HS-27A (cell line): Measurements from ENCODE around the gene ATXN1L.
"Not testable (repeated sequence)": the region's sequence is repeated elsewhere in the genome, so short reads cannot be mapped to it uniquely, and the experiment has no call there.

Experiments
- DNase-seq: peaks from one replicate; pipeline ENCODE4 v3.0.0-alpha.2; 2012; ENCODE audit warnings: low read depth, missing footprints

Gene ATXN1L, protein sequence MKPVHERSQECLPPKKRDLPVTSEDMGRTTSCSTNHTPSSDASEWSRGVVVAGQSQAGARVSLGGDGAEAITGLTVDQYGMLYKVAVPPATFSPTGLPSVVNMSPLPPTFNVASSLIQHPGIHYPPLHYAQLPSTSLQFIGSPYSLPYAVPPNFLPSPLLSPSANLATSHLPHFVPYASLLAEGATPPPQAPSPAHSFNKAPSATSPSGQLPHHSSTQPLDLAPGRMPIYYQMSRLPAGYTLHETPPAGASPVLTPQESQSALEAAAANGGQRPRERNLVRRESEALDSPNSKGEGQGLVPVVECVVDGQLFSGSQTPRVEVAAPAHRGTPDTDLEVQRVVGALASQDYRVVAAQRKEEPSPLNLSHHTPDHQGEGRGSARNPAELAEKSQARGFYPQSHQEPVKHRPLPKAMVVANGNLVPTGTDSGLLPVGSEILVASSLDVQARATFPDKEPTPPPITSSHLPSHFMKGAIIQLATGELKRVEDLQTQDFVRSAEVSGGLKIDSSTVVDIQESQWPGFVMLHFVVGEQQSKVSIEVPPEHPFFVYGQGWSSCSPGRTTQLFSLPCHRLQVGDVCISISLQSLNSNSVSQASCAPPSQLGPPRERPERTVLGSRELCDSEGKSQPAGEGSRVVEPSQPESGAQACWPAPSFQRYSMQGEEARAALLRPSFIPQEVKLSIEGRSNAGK

DNA sequence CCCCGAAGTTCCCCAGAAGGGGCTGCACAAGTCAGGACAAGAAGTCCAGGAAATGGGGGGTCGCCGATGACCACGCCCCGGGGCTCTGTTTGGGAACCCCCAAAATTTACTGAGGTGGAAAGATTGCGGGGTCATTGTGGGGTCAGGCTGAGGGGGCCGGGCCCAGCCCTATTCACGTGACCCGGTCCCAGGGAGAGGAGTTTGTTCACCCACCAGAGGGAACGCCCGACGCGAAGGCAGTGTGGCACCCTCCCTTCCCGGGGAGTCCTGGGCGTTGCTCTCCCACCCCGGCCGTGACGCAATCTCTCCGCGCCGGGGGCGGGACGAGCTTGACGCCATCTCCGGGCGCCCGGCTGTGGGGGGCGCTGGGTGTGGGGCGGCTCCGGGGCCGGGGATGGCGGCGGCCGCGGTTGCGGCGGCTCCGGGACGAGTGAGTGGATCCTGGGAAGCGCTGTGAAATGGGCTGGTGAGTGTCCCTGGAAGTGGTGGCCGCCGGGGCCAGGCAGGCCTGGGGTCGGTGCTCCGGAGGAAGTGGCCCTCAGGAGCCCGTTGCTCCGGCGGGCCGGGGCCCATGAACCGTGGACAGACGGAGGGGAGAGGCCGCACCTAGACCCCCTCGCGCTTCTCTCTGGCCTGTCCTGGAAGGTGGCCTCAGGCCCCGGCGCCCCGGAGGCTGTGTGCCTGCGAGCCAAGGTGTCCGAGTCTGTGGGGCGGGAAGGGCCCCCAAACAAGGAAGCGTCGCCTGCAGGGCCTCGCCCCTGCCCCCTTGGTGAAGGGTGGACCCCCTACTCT lies at the start of gene ATXN1L:
ATXN1L (plus strand) TSS at position 338 of the 792 bp plus-strand sequence. CDS start 3,765 bp downstream, outside the sequence.
- peak; percentile 72 for DNase-seq

DNA sequence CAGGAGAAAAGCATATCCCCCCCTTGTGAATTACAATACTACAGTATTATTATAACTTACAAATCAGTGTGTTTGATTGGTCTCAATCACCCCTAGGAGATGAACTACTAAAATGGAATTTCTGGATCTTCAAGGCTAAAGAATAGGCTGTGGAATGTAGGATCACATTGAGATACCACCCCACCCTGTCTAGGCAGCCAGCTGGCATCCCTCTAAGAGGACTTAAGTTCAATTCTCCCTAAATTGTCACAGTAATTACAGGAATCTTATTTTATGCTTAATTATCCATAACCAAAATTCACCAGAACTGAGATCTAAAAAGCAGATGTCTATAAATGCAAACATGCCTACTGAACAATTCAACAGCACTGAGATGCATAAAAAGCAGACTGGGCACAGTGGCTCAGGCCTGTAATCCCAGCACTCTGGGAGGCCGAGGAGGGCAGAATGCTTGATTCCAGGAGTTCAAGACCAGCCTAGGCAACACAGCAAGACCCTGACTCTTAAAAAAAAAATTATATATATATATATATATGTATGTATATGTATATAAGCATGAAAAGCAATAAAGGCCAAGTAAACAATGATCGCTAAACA lies 49.2 kb upstream of the ATXN1L start:
- DNase-seq, result no peak

DNA sequence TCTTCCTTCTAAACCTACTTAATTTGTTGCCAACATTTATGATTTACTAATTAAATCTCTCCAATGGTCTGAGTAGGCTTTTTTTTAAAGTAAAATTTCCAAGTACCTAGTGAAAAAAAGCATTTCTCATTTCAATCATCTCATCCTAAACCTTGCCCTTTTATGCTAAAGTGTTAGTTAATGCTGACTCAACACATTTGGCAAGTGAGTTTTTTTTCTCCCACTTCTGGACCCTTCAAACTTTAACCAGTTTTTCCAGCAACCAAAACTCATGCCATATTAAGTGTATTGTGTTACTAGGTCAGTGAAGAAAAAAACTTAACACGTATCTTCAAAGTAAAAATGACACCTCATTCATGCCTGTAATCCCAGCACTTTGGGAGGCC lies 42.5 kb upstream of the ATXN1L start:
- no peak for DNase-seq

DNA sequence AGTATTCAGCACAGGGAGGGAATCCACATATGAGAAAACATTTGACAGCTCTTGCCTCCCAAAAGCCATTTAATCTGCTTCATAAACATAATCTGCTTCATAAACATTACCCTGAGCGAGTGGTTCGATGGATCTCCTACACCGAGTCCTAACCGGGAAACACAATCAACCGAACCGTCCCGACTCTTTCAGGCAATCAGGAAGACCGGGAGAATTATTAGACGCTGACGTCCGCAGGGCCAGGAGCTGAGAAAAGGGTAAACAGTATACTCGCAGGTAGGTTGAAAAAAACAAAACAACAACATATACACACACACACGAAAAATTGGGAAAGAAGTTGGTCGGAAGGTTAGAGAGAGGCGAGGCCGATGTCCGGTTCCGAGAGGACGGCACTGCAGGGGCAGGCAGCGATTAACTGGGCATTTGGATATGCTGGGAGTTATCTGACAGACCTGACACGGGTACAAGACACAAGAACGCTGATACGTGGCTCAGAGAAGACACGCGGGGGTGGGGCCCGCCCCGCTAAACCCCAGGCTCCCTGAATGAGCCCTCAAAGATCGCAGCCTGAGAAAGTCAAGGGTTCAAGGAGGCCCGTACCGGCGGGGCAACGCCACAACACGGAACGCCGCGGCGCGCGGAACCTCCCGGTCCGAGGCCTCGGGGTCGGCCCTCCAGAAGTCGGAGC lies 37.7 kb upstream of the ATXN1L start:
- no peak for DNase-seq

DNA sequence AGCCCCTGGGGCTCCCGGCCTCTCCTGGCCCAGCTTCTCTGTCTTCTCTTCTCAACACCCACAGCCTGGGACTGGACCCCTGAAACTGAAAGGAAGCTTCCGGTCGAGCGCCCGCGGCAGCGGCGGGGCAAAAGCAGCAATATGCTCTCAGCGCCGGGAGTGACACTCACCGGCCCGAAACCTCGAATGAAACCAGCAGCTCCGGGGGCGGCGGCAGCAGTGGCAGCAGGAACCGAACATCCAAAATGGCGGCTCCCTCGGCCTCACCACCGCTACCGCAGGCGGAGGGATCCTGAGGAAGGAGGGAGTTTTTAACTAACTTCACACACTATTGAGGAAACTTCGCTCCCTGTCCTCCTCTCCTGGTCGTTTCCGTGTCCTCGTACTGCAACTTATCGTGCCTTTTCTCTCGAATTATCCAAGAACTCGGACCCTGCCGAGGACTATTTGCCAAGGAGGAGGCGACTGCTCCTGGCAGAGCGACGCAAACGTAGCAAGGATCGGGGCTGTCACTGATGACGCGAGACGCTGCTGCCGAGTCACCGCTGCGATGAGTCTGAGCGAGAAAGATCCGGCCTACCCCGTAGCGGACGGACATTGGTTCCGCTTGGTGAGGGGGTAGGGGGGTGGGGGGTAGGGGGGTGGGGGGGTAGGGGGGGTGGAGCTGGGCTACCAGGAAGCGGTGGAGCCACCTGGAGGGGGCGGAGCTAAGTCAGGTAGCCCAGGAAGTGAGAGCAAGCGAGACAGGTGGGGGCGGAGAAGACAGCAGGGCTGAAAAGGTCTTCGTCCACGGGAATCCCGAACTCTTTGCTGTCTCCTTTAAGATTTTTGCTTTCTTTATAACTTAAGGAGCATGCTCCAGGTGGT lies 37.0 kb upstream of the ATXN1L start, which contains the start of gene AP1G1:
AP1G1 (minus strand) TSS at position 242 of the 867 bp plus-strand sequence. CDS start 19,355 bp downstream, outside the sequence.
- peak; percentile 96 for DNase-seq

DNA sequence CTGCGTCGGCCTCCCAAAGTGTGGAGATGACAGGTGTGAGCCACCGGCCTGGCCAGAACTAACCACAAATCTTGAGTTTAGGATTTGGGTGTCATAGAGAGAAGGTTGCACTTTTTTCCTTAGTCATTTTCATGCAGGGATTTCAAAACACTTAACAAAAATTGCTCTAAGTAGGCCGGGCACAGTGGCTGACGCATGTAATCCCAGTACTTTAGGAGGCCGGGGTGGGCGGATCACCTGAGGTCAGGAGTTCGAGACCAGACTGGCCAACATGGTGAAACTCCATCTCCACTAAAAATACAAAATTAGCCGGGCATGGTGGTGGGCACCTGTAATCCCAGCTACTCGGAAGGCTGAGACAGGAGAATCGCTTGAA lies 35.6 kb upstream of the ATXN1L start:
- DNase-seq, result not testable (repeated sequence)

DNA sequence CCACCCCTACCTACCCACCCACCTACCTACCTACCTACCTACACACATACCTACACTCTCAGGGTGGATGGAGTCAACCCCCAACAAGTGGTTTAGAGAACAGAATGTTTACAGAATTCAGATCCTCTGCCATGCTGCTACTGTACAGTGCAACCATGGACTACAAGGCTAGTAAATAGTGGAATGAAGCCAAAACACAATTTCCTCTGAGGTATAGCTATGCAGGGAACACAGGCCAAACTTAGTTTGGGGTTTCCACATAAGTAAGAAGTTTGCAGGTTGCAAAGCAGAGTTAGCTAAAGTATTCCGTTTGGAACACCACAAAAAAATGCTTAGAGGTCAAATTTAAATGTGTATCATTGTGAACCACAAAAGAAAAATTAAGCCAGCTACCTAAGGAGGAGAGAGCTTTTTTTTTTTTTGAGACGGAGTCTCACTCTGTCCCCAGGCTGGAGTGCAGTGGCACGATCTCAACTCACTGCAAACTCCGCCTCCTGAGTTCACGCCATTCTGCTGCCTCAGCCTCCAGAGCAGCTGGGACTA lies 34.4 kb upstream of the ATXN1L start:
- DNase-seq, result no peak

DNA sequence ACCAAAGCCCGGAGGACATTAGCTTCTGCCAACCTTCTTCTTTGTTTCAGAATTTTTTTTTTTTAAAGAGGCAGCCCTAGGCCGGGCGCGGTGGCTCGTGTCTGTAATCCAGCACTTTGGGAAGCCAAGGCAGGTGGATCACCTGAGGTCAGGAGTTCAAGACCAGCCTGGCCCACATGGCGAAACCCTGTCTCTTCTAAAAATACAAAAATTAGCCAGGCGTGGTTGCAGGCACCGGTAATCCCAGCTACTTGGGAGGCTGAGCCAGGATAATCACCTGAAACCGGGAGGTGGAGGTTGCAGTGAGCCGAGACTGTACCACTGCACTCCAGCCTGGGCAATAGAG lies 28.6 kb upstream of the ATXN1L start:
- DNase-seq, result not testable (repeated sequence)

DNA sequence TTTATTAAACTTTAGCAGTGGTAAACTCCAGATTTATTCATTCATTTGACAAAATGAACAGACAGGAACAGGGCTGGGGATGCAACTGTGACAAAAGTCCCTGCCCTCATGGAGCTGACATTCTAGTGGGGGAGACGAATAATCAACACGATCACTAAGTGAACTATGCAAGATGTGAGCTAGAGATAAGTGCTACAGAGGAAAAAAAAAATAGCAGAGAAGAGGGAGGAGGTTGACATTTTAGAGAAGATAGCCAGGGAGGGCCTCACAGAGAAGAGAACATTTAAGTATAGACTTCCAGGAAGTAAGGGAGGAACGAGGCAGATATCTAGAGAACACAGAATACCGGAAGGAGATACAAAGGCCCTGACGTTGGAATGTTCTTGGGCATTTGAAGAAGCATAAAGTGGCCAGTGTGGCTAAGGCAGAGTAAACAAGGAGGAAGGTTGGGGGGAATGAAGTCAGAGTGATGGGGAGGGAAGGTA lies 19.2 kb upstream of the ATXN1L start:
- no peak for DNase-seq

DNA sequence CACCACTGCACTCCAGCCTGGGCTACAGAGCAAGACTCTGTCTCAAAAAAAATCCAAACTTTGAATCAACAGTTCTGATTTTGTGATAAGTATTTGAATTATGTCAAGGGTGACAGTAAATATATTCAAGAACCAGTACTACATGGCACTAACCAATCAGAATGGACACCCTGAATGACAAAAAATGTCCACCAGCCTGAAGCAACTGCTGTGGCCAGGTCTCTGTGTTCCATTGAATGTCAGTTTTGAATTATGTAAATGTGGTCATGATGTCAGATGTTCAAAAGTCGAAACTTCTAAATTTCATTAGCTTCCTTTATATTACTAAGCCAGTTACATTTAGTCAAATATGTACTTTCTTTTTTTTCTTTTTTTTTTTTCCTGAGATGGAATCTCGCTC lies 15.4 kb upstream of the ATXN1L start:
- DNase-seq, result no peak

DNA sequence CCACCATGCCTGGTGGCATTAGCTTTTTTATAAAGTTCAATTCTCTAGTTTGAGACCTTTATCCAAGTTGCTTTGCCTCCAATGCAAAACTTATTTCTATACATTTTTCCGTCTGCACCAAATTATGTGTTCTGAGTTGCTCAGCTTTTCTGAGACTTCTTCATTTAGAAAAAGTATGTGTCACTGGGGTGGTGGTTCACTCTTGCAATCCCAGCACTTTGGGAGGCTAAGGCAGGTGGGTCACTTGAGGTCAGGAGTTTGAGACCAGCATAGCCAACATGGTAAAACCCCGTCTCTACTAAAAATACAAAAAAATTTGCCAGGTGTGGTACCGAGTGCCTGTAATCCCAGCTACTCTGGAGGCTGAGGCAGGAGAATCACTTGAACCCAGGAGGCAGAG lies 14.1 kb upstream of the ATXN1L start:
- DNase-seq, result not testable (repeated sequence)

DNA sequence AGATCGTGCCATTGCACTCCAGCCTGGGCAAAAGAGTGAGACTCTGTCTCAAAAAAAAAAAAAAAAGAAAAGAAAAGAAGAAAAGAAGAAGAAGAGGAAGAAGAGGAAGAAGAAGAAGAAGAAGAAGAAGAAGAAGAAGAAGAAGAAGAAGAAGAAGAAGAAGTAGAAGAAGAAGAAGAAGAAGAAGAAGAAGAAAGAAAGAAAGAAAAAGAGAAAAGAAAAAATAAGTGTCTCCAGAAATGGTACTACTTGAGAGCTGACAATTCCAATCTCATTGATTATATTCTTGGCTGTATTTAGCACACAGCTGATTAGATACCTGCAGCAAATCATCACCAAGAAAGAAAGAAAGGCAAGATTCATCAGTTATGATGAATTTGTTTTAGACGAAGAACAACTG lies 13.7 kb upstream of the ATXN1L start:
- DNase-seq, result not testable (repeated sequence)

DNA sequence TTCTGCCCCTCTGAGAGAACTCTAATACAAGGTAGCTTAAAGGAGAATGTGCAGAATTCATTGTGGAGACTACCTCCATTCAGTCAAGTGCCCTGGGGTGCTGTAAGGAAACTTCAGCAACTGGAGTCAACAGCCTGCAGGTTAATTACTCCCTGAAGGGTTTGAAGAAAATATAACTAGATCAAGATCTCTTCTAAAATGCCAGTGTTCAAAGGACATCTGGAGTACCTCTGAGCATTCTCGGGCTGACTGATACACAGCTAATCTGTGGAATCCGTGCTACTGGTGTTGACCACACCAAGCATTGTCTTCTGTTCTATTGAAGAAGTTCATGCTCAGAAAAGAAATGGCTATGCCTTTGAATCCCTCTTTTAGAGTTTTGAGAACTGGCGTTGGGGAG lies 11.5 kb upstream of the ATXN1L start:
- DNase-seq, result no peak

DNA sequence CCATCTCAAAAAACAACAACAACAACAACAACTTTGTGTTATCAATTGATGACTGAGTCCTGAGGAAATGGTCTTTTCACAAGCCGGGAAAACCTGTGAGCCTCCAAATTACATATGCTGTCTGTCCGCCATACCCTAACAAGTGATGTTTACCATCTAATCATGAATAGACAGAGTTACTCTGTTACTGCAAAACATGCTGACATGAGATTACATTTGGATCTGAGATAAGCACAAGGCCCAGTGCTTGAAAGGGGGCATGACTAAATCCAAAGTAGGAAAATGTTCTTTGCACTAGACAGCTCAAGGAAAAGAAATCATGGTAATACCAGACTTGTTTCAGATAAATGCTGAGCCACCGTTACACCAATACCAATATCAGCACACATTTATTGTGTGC lies 8.6 kb upstream of the ATXN1L start:
- DNase-seq, result no peak

DNA sequence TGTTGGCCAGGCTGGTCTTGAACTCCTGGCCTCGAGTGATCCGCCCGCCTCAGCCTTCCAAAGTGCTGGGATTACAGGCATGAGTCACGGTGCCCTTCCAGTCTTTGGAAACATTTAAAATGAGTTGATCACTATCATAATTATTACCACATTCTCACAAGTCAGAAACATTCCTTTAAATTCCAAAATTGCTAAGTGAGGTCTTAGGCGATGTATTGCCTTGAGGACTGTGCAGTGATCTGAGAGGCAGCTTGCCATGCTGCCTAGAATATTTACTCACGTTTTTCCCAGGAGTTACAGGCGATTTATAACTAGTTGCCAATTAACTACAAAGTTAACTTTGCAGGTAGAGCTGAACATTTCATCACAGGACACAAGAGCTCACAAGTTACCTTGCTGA lies 5.7 kb upstream of the ATXN1L start:
- DNase-seq, result no peak

DNA sequence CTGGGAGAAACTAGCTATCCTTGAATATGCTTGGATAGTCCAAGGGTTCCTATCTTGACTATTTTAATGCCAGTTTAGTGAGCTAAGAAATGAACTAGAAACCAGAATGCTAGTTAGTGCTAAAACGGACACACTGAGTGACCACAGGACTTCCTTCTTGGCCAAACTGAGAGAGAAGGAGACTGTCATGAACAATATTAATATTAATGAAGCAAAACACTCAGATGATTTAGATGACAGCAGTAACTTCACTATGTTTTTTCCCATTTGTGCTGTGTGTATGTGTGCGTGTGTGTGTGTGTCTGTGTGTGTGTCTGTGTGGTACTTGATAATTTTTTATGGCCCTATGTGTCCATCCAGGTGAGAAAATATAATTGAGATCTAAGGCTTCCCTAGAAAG lies 2.2 kb upstream of the ATXN1L start:
- no peak for DNase-seq

DNA sequence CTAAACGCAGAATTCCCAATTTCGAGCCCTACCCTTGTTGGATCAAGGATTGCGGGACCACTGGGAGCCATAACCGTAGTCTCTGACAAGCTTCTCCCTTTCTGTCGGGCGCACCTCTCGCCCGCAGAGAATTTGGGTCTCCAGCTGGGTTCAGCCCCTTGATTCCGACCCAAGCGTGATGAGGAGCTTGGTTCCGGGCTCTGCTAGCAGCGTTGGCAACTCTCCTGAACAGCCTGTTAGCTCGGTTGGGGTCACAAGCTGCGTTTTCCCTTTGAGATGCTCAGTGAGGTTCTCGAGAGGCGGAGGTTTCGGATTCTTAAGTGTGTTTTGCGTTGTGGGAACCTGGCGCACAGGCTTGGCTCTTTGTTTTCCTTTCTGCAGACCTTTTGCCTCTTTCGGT lies 655 bp downstream of the ATXN1L start:
- no peak for DNase-seq

DNA sequence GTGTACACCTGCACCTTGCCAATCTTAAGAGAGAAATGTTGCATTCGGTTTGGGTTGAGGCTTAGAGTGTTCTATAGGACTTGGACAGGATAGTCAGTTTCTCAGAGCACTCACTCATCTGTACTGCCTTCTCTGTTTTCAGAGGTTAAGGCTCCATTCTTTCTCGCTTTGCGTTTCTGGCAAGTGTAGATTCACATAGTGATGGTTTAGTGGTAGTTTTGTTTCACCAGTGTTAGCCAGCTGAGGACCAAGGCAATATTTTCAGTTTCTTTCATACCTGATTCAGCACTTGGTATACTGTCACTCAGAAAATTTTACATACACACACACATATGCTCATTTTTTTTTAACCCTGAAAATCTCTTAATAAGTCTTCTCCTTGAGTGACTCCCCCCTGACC lies 1.3 kb downstream of the ATXN1L start:
- DNase-seq, result no peak

DNA sequence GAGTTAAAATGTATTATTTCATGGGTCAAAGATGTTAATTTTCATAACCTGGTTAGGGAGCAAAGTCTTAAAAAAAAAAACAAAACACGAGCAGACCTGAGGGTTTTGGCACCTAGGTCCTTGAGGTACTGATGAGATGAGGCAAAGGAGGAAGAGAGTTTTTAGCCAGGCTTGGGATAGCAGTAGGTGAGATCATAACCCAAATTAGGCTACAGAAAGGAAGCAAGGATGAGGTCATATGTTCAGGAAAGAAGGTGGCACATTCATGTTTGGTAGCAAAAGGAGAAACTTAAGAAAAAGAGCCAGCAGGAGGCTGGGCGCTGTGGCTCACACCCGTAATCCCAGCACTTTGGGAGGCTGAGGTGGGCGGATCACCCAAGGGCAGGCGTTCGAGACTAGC lies 2.8 kb downstream of the ATXN1L start:
- no peak for DNase-seq

DNA sequence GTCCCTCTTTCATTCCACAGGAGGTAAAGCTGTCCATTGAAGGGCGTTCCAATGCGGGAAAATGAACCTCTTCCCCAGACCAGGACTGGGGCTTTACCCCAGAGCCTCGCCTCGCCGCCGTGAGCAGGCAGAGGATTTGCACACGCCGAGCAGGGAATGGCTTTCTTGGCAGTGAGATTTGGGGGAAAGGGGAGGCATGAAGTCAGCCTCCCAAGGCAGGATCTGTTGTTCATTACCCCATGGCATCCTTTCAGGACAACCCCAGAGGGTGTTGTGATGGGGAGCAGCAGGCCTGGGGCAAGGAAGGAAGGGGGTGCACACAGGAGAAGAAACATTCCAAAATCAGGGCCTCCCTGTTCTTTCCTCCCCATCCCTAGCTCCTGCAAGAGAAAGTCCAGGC lies 6.0 kb downstream of the ATXN1L start:
- no peak for DNase-seq
